ENCODE results near the gene RHOB.
"Not testable (repeated sequence)": the region's sequence is repeated elsewhere in the genome, so short reads cannot be mapped to it uniquely, and the experiment has no call there.

RHOB gene

DNA sequence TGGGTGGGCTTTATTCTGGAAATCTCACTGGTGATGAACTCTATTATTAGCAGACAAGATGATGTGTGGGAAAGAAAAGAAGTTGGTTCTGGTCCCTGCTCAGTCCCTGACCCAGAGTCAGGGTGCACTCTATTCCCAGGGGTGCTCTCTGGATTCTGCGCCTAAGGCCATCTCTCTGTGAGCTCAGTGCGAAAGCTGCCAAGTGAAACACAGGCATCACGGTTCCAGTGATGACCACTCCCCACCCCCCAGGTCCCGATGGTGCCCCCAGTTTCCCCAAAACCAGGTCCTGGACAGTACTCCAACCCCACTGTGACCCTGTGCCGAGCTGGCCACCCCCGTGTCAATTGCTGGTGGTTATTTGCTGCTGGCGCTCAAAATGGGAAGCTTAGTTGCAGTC is 30.1 kb downstream of the RHOB start:
- DNase-seq = no peak

DNA sequence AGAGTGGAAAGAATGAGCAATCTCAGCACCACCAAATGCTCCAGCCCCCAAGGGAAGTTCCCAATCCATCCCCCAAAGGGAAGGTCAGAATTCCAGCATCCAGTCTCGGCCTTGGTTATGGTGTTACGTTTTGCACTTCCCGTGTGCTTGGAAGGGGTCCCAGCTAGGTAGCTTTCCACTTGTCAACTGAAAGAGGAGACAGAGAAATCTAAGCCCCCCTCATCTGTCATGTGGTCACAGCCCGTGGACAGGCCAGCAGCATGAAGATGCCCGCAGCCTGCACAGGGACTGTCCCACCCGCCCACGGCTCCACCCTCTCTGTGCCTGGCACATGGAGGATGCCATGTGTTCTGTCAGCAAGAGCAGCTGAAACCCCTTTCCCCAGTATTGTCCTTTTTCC is 32.1 kb downstream of the RHOB start:
- no peak for DNase-seq

DNA sequence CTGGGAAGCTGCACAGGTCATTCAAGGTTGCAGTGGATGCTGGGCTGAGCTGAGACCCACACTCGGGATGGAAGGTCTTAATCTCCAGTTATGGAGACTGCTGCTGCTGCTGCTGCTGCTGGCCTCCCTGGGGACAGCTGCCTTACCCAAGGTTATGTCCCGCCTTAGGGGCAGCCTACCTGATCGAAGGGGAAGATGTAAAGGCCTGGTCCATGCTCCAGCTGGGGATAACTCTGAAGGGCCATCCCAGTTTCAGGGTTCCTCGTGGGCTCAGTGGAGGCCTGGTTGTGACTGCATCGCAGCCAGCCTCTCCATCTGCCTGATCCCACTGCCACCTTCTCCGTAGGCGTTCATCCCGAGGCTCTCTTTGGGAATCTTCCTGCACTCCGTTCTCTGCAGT is 33.0 kb downstream of the RHOB start:
- DNase-seq = no peak

DNA sequence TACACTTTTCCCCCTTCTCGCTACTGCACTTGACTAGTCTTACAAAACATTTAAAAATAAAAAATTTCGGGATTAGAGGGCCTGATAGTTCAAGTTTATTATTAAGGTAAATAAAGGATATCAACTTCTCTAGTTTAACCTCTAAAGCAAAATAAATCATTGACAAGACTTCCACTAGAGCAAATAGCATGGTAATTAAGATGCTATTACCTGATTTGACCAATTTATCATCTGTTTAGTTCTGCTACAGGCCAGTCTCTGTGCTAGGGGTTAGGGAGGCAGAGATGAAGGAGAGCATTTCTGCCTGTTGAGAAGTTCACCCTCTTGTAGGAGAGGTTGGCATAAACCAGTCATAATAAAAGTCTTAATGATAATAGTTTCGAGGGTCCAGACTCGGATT is 34.0 kb downstream of the RHOB start:
- no peak for DNase-seq

DNA sequence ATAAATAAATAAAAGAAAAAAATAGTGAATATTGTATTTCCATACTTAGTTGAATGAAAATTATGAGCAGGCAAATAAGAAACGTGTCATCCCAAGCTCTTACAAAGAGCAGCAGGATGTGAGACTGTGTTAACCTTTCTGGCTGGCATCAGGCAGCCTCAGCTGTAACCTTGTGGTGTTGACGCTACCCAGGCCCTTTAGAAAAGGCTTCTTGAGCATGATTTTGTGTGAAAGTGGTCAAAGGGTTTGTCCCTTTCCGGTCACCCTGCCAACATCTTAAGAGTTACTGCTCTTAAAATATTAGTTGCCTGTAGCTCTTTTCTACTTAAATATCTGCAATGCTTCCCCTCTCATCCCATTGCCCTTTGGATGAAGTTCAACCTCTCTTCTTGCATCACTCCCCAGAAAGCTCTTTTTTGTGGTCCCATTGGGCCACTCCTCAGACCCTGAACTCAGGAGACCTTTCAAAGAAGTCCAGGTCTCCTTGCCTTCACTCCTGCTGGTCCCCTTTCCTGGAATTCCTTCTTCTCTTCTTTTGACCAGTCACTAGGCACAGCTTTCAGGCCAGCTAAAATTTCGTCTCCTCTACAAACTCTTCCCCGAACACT is 35.0 kb downstream of the RHOB start:
- DNase-seq = no peak

DNA sequence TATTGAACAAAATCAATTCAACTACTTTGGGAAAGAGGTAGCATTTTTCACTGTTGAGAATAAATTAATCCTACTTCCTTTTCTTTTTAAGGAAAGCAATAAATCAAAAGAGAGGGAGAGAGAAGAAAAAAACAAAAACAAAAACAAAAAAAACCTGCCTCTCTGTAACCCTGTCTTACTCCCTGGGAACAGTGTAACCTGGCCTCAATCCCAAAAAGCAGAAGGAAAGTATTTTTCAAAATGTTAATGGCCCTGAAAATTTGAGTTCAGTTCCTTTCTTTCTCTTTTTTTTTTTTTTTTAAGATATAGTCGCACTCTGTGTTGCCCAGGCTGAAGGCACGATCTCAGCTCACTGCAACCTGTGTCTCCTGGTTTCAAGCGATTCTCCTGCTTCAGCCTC is 35.9 kb downstream of the RHOB start:
- no peak for DNase-seq

DNA sequence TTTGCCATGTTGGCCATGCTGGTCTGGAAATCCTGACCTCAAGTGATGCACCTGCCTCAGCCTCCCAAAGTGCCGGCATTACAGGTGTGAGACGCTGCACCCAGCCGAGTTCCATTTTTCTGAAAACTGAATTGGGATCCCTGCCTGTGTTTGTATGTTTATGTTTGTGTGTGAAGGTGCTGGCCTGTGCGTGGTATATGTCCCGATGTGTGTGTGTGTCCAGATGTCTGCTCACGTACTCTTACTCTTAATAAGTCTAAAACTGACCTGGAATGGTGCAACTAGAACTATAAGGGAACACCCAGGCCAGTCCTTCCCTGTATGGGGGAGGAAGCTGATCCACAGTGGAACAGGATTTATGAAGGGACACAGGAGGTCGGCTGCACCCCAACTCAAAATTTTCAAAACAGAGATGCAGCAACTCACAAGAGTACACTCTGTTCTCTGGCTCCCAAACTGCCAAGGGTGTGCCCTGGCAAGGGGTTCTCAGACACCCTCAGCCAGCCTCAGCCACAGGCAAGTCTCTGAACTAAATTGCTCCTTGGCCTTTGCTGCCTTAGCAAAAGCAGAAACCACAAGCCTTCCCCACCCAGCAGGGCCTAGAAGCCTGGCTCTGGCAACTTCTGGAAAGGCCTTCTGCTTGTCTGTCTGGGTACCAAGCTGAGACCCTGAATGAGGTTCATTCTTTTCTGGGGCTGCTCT is 36.5 kb downstream of the RHOB start:
- DNase-seq = no peak

DNA sequence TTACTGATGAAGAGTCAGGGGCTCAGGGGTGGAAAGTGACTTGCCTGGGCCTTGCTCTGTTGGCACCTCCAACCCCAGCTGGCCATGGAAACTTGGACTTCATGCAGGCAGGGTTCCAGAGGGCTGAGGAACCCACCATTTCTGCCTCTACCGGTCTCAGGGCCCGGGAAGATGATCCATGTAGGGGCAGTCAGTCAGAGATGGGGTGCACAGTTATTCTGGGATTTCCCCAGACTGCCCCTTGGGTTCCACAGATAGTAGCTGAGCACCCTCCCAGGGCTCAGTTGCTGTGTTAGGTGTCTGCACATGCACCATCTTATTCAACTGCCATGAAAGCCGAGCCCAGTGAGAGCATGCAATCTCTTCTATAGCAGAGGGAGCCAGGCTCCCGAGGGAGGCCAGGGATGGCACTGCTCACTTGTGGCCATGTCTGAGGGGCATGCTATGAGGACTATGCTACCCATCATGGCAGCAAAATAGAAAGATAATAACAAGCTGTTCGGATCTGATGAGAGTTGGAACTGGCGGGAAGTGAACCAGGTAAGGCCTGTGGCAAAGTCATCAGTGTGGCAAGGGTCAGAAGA is 37.3 kb downstream of the RHOB start:
- DNase-seq = no peak

DNA sequence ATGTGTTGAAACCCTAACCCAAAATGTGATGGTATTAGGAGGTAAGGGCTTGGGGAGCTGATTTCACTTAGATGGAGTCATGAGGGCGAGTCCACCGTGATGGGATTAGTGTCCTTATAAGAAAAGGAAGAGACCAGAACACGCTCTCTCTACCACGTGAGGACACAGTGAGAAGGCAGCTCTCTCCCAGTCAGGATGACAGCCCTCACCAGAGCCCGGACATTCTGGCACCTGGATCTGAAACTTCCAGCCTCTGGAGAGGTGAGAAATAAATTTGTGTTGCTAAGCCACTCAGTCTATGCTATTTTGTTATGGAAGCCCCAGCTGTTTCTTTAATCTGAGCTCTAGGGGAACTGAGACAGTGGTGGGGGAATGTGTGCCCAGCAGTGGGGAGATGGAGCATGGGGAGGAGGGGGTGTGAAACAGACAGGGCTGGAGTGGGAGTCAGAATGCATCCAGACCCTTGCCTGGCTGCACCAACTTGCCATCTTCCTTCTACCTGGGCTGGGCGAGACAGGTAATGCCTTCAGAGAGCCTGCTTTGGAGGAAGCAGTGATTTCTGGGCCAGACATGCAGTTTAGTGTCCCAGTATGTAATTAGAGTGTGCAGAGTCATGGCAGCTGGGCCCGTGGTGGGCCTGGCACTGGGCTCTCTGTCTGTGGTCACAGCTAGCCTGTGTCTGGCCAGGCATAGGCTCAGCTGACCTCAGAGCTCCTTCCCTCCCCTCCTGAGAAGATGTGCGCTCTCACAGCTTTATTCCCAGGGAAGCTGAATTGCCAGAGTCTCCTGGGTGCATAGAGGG is 38.1 kb downstream of the RHOB start:
- no peak for DNase-seq

DNA sequence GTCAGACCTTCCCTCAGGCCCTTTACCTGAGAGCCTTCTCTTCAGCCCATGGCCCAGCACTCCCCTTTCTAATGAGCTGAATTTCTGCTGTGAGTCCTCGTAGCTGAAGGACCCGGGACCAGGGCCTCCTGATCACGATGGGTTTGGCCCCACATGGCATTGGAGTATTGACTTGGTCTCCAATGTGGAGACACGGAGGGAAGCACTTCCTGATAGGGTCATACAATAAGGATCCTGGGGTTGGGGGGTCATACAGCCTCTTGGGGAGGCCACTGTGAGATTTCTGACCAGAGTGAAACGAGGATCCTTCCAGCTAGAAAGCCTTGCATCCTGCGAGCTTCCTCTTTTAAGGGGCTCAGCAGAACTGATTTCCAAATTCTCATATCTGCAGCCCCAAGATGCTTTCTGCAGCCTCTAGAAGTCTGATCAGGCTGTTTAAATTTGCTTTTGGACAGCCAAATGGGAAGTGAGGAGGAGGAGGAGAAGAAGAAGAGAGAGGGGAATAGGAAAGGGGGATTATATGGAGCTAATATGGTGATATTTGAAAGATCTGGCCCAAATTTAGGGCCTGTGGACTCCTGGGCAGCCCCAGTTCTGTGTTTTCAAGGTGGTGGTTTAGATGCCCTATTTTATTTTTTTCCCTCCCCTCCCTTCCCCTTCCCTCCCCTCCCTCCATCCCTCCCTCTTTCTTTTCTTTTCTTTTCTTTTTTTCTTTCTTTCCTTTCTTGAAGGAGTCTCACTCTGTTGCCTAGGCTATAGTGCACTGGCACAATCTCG is 38.9 kb downstream of the RHOB start:
- DNase-seq = no peak

DNA sequence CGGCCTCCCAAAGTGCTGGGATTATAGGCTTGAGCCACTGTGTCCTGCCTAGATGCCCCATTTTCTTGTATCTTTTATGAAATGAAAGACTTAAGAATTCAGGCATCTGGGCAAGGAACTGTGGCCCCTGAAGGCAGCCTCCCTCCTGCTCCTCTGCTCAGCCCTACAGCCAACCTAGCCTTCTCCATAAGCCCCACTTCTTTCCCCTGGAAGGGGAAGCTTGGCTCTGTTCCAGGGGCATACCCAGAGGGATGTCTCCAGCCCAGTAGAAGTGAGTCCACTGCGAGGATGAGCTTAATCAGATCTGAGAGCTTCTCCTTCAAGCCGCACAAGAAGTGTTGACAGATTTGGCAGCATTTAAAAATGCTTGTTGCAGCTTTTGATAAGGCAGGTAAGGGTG is 39.7 kb downstream of the RHOB start:
- no peak for DNase-seq

DNA sequence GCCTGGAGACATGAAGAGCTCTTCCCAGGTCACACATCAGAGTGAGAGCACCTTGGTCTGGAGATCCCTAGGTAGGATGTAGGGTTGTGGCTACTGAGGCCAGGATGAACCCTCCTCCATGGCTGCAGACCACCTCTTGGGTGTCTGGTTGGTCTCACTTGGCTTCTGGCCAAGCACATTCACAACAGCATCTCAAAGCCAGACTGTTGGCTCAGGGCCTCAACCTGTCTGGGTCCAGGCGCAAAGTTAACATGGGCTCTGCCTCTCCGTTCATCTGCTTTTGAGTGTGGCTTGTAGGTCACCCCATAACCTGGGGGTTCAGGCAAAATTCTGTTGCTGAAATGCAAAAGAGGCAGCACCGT is 40.1 kb downstream of the RHOB start:
- no peak for DNase-seq

DNA sequence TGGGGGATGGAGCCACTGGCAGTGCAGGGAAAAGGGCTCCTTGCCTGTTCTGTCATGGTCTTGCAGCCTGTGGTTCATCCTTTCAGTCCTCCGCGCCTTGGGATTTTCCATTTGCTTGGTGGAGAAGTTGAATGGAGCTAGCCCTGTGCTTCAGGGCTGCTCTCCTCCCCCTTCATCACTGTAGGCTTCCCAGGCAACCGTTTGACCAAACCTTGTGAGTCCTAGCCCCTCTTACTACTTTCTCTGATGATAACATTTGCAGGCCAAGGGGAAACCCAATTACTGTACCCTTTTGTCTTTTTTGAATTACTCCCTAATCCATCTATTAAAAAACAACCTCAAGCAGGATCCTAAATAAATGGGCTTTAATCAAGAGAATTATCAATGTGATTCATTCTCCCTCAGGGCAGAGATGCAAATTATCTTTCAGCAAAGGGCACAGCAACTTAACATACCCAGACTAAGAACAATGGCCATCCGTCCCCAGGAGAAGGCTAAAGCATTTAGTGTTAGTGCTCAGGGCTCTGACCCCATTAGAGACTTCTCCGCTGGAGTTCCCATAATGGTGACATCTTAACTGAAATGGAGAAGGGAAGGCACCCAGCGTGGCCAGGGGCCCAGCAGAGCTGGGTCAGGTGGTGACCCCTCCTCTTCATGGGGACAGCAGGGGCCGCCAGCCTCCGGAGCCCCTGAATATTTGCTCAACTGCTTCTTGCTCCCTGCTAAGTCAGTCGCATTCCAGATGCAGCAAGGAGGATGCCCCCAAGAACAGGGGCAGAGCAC is 40.7 kb downstream of the RHOB start:
- DNase-seq = no peak

DNA sequence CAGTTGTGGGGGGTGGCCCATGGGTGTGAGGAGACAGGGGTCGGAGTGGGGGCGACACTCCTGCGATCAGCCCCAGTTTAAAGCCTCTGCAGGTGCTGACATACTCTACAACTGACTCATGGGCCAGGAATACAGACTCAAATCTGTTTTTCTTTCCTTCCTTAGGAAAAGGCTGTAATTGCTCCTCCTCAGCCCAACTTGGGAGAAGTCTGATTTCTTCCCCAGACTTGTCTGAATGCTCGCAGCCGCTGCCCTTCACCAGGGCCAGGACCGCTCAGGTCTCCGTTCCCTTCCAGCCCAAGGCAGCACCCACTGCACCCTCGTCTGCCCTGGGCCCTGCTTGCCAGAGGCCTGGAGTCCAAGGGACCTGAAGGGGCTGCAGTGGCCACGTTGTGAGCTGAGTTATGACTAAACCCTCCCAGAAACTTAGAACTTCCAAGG is 41.3 kb downstream of the RHOB start:
- DNase-seq = no peak

DNA sequence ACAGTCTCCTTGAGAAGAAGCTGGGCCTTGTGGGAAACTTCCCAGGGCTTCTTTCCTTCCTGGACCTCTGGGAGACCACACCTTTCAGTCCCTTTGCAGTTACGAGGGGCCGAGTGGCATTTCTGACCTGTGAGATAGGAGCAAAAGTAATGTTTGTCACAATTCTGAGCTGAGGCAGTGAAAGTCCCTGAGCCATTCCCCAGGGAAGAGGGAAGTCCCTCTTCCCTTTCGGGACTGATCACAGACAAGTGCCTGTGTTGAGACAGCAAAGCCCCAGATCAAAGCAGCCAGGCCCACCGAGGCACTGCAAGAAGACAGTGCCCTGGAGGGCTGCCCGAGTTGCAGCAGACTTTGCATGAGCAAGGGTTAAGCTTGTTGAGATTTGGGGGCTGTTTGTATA is 41.9 kb downstream of the RHOB start:
- no peak for DNase-seq

DNA sequence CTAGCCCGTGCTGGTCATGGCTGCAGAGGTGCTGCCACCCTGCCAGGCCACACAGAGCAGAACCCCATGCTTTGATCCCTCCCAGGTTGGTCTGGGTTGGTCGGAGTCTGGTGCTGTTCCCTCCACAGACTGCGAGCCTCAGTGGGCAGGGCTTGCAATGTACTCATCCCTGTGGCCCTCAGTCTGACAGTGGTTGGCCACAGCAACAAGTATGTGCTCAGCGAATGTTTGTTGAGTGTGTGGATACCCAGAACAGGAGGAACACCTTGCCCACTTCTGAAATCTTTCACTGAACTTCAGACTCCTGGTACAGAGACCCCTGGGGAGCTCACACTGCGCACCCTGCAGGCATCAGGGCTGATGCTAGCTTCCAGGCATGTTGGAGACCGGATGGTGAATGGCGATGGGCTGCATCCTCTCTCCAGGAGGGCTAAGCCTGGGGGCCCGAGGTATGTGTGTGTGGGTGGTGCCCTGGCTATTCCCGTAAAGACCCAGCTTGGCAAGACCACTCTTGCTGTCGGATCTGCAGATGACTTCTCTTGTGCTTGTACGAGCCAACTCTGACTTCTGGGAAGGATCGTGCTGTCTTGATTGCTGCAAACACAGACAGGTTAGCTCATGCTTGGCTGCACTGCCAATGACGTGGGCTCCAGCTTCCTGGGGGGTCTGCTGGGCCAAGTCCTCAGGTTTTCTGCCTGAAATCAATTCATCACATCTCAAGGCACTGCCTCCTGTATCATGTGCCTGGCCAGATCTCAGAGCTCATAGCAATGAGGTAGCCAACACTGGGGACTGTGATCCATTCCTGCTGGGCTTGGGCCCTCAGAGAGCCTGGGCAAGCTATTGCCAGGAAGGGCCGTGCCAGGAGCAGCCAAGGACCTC is 43.7 kb downstream of the RHOB start:
- no peak for DNase-seq

DNA sequence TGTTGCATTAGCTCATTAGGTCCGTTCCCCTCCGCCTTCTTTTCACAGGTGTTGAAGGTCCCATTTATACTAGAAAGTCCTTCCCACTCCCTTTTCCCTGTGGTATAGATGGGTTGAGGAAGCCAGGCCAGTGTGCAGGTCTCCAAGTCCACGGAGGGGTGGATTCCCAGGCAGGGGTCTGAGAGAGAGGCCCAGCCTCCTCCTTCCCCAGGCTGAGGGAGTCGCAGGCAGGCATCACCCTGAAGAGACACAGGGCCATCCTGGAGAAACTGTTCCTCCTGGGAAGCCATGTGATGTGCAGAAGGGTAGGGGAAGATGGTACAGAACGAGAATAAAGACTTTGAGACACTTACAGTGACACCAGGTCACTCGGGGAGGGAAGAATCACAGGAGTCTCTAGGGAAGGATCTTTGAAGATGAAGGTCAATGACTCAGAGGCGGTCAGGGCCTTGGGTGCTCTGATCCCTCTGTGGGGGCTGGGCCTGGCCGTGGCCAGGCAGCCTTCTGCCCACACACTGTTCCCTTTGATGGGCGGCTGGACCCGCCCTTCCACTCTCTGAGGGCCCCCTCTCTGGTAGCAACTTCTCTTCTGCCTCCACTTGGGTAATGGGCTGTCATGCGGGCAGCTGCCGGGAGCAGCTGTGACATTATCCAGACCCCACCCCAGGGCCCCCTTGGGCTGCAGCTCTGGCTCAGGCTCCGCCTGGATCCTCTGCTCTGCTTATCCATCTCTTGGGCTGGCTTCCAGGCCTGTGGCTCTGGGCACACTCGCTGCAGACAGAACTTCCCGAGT is 45.1 kb downstream of the RHOB start:
- DNase-seq = no peak

DNA sequence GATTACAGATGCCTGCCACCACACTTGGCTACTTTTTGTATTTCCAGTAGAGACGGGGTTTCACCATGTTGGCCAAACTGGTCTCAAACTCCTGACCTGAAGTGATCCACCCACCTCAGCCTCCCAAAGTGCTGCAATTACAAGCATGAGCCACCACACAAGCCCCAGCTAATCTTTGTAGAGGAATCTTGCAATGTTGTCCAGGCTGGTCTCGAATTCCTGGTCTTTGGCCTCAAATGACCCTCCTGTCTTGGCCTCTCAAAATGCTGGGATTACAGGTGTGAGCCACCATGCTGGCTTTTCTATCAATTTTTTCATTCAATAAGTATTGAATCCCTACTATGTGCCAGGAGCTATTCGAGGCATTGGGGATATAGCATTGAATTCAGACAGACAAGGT is 46.2 kb downstream of the RHOB start:
- not testable (repeated sequence) for DNase-seq

DNA sequence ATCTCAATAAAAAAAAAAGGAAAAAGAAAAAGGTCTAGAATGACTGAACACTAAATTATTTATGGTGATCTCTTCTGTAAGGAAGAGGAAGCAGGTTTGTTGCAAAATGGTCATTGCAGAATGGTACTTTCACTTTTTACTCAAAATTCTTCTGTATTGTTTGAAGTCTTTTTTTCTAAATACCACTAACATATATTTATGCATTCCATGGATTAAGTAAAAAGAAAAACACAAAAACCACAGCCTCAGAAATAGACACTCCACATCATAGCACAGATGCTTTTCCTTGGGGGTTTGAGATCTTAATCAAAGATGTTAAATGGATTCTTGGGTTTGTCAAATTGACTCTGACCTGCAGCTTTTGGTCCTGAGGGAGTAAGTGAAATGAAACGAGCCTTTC is 47.4 kb downstream of the RHOB start:
- no peak for DNase-seq
